ENCODE data around the gene DDX17. TPM values are rescaled to one million over a fixed set of nuclear protein-coding genes. Genes with fewer than 3 reads are reported as not detected.

DDX17 gene
- total RNA-seq, 1 donor, result 496 TPM

- Histone ChIP-seq H3K9me3 (ENCODE audit: low read depth, low read length) (no peaks in the 10 kb centered on the region), H3K4me3 (ENCODE audit: insufficient read depth, low read length) (no peak overlapping the region), H4K20me1 (ENCODE audit: insufficient read depth, low read length) (no peaks in the 10 kb centered on the region), H3K79me2 (ENCODE audit: insufficient read depth, low read length) (no peaks in the 10 kb centered on the region), H3K4me2 (ENCODE audit: insufficient read depth, low read length) (peak overlapping the region; percentile 65), H3K27me3 (ENCODE audit: insufficient read depth, low read length) (no peaks in the 10 kb centered on the region), H3K4me1 (ENCODE audit: insufficient read depth, low read length) (peaks cover 7% of the 10 kb centered on the region), H2AFZ (ENCODE audit: low read length) (peak overlapping the region; percentile 82), H3K36me3 (ENCODE audit: insufficient read depth, low read length) (no peaks in the 10 kb centered on the region), H3K27ac (ENCODE audit: low read depth, low read length) (no peak overlapping the region)
- no peak for DNase-seq (ENCODE audit: insufficient read length, low spot score, missing footprints)
- no peak for TF ChIP-seq CTCF (IDR thresholded peaks at IDR 0.05; ENCODE audit: extremely low read depth, low read depth, low read length)
These were observed 25.3 kb upstream of the DDX17 start for GRCh38 chr22:38531251-38531938.

DNA sequence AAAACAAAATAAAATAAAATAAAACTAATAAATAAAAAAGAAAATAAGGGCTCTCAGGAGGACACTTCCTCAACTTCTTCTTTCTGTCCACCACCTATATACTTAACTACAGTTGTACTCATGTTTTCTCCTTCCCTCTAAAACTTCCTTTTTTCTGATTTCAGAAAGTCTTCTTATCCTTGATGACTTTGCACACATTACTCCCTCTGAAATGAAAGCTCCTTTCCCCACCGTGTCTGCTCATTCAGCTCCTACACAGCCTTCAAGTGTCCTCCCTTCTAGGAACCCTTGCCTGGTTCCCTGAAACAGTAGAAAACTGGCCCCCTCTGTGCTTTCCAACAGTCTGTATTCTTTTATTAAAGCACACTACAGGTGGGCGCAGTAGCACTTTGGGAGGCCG is 18.3 kb upstream of the DDX17 start:
- H3K4me2 ChIP-seq (ENCODE audit: insufficient read depth, low read length), result no peak overlapping the region
- no peak for DNase-seq (ENCODE audit: insufficient read length, low spot score, missing footprints)
- no peak overlapping the region for H3K27ac ChIP-seq (ENCODE audit: low read depth, low read length)
- no peak overlapping the region for H3K4me3 ChIP-seq (ENCODE audit: insufficient read depth, low read length)
- H3K36me3 ChIP-seq (ENCODE audit: insufficient read depth, low read length), result no peaks in the 10 kb centered on the region
- no peaks in the 10 kb centered on the region for H3K27me3 ChIP-seq (ENCODE audit: insufficient read depth, low read length)
- H3K4me1 ChIP-seq (ENCODE audit: insufficient read depth, low read length), result no peaks in the 10 kb centered on the region
- H3K79me2 ChIP-seq (ENCODE audit: insufficient read depth, low read length), result no peaks in the 10 kb centered on the region
- H3K9me3 ChIP-seq (ENCODE audit: low read depth, low read length), result no peaks in the 10 kb centered on the region
- TF ChIP-seq CTCF (IDR thresholded peaks at IDR 0.05; ENCODE audit: extremely low read depth, low read depth, low read length), result no peak
- H2AFZ ChIP-seq (ENCODE audit: low read length), result no peak overlapping the region
- no peaks in the 10 kb centered on the region for H4K20me1 ChIP-seq (ENCODE audit: insufficient read depth, low read length)

DNA sequence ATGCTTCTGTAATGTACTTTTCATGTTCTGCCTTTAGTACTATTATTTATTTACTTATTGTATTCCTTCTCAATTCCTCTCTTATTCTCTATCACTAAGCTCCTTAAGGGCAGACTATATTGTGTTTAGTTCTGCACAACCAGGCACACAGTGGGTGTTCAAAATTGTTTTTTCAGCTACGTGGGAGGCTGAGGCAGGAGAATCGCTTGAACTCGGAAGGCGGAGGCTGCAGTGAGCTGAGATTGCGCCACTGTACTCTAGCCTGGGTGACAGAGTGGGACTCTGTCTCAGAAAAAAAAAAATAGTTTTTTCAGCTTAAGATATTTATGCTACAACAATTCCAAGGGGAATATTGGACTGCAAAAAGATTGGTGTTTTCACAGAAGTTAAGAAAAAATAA is 17.4 kb upstream of the DDX17 start:
- TF ChIP-seq CTCF (IDR thresholded peaks at IDR 0.05; ENCODE audit: extremely low read depth, low read depth, low read length), result no peak
- Histone ChIP-seq H3K9me3 (ENCODE audit: low read depth, low read length) (no peaks in the 10 kb centered on the region), H3K27ac (ENCODE audit: low read depth, low read length) (no peak overlapping the region), H3K27me3 (ENCODE audit: insufficient read depth, low read length) (no peaks in the 10 kb centered on the region), H3K4me3 (ENCODE audit: insufficient read depth, low read length) (no peak overlapping the region), H3K36me3 (ENCODE audit: insufficient read depth, low read length) (no peaks in the 10 kb centered on the region), H3K79me2 (ENCODE audit: insufficient read depth, low read length) (no peaks in the 10 kb centered on the region), H3K4me2 (ENCODE audit: insufficient read depth, low read length) (no peak overlapping the region), H2AFZ (ENCODE audit: low read length) (no peak overlapping the region), H3K4me1 (ENCODE audit: insufficient read depth, low read length) (no peaks in the 10 kb centered on the region), H4K20me1 (ENCODE audit: insufficient read depth, low read length) (no peaks in the 10 kb centered on the region)
- peak; percentile 30 for DNase-seq (ENCODE audit: insufficient read length, low spot score, missing footprints)

DNA sequence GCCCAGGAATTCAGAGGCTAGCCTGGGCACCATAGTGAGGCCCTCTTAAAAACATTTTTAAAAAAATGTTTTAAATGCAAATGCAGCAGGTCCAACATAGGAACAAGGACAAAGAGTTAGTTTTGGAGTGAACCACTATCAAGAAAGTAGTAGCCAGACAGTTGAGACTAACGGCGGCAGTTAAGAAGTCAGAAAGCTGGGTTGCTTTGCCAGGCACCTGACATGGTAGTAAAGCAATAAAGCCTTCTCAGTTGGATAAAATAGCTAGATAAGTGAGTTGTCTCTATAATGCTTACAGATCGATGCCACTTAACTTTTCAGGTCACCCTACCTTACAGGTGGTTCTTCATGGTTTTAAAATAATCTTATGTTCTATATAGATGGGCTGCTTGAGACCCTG is 16.9 kb upstream of the DDX17 start:
- no peak overlapping the region for H3K4me3 ChIP-seq (ENCODE audit: insufficient read depth, low read length)
- TF ChIP-seq CTCF (IDR thresholded peaks at IDR 0.05; ENCODE audit: extremely low read depth, low read depth, low read length), result no peak
- no peak overlapping the region for H3K4me2 ChIP-seq (ENCODE audit: insufficient read depth, low read length)
- no peaks in the 10 kb centered on the region for H4K20me1 ChIP-seq (ENCODE audit: insufficient read depth, low read length)
- no peaks in the 10 kb centered on the region for H3K4me1 ChIP-seq (ENCODE audit: insufficient read depth, low read length)
- no peak overlapping the region for H2AFZ ChIP-seq (ENCODE audit: low read length)
- DNase-seq (ENCODE audit: insufficient read length, low spot score, missing footprints), result no peak
- H3K27ac ChIP-seq (ENCODE audit: low read depth, low read length), result no peak overlapping the region
- H3K36me3 ChIP-seq (ENCODE audit: insufficient read depth, low read length), result no peaks in the 10 kb centered on the region
- H3K9me3 ChIP-seq (ENCODE audit: low read depth, low read length), result no peaks in the 10 kb centered on the region
- no peaks in the 10 kb centered on the region for H3K27me3 ChIP-seq (ENCODE audit: insufficient read depth, low read length)
- no peaks in the 10 kb centered on the region for H3K79me2 ChIP-seq (ENCODE audit: insufficient read depth, low read length)

Measured in osteoblast (primary cell).